ENCODE results near the gene SMYD3. TPM values are rescaled to one million over a fixed set of nuclear protein-coding genes. Genes with fewer than 3 reads are reported as not detected.

Gene SMYD3
- total and polyA plus RNA-seq, 9 donors, result 10.8 to 24.0 (median 13.7) TPM

DNA sequence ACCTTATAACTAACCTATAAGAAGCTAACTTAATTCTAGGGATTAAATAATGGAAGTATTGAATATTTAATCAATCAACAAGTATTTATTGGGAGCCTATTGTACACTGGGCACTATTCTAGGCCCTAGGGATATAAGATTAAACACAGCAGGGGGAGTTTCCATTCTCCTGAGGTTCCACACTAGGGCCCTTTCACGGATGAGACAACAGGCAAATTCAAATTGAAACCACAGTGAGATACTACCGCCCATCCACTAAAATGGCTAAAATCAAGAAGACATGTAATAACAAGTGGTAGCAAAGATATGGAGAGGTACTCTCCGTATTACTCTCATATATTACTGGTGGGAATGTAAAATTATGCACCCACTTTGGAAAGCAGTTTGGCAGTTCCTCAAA lies 677.9 kb downstream of the SMYD3 start:
- WGBS, 3 donors, result 93 to 95% (median 94%) methylated on average over 3 of the region's 3 CpGs
- TF ChIP-seq POLR2A (IDR thresholded peaks at IDR 0.05) (no peak), EP300 (IDR thresholded peaks at IDR 0.05) (no peak)
- TF ChIP-seq, protein P1, sequence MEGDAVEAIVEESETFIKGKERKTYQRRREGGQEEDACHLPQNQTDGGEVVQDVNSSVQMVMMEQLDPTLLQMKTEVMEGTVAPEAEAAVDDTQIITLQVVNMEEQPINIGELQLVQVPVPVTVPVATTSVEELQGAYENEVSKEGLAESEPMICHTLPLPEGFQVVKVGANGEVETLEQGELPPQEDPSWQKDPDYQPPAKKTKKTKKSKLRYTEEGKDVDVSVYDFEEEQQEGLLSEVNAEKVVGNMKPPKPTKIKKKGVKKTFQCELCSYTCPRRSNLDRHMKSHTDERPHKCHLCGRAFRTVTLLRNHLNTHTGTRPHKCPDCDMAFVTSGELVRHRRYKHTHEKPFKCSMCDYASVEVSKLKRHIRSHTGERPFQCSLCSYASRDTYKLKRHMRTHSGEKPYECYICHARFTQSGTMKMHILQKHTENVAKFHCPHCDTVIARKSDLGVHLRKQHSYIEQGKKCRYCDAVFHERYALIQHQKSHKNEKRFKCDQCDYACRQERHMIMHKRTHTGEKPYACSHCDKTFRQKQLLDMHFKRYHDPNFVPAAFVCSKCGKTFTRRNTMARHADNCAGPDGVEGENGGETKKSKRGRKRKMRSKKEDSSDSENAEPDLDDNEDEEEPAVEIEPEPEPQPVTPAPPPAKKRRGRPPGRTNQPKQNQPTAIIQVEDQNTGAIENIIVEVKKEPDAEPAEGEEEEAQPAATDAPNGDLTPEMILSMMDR (IDR thresholded peaks at IDR 0.05), result no peak

GRCh38 chr1:245827301-245827700 lies 679.8 kb downstream of the SMYD3 start:
- DNase-seq, result no peak
- Histone ChIP-seq H3K4me1 (ENCODE audit: insufficient read depth) (no peaks in the 10 kb centered on the region), H3K9me3 (peaks cover 0 to 3% of the 10 kb centered on the region in 2 donors), H3K27ac (no peak overlapping the region), H3K27me3 (no peaks in the 10 kb centered on the region), H3K4me3 (no peak overlapping the region), H3K36me3 (no peaks in the 10 kb centered on the region)
- 84 to 86% (median 85%) methylated on average over 10 of the region's 10 CpGs for WGBS, 3 donors
- intact Hi-C loops (cut with DNase I), result no loop called here
- TF ChIP-seq, protein P1 (IDR thresholded peaks at IDR 0.05), result no peak
- TF ChIP-seq POLR2A (IDR thresholded peaks at IDR 0.05), result no peak
- TF ChIP-seq EP300 (IDR thresholded peaks at IDR 0.05), result no peak

More for the DNA sequence above, 677.9 kb downstream of the SMYD3 start:
- Histone ChIP-seq H3K27me3 (no peaks in the 10 kb centered on the region), H3K4me1 (ENCODE audit: insufficient read depth) (no peaks in the 10 kb centered on the region), H3K27ac (no peak overlapping the region), H3K36me3 (no peaks in the 10 kb centered on the region), H3K9me3 (no peaks in the 10 kb centered on the region), H3K4me3 (no peak overlapping the region)
- intact Hi-C loops (cut with DNase I), result no loop called here
- no peak for DNase-seq

DNA sequence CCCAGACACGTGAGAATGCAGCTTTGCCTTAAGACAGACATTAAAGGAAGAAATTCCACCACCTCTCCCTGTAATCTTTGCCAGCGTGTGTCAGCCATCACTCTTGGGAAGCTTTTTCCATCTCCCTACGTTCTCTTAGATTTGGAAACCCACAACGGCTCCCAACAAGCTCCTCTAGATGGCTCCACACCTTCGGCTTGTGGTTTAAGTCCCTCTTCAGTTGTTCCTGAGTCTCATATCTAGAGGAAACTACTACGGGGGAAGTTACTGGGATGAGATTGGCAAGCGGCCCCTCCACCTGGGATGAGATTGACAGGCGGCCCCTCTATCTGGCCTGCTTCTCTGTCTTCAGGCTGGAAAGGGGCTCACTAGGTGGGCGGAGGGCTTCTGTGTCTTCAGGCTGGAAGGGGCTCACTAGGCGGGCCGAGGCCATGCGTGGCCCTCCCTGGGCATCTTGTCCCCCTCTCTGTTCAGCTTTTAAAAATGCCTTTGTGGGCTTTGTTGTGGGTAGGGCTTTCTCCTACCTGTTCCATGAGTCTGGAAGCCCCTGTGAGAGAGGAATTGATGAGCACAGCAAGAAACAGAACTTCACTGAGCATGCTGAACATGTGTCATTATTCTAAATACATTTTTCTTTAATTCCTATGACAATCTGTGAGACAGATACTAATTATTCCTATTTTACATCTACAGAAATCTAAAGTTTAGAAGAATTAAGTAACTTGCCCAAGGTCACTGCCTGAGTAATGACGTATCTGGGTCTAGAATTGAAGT lies 681.8 kb downstream of the SMYD3 start:
- TF ChIP-seq, protein P1 (IDR thresholded peaks at IDR 0.05), result no peak
- no peak for TF ChIP-seq POLR2A (IDR thresholded peaks at IDR 0.05)
- TF ChIP-seq EP300 (IDR thresholded peaks at IDR 0.05), result no peak
- Histone ChIP-seq H3K27ac (no peak overlapping the region), H3K9me3 (peaks cover 0 to 3% of the 10 kb centered on the region in 2 donors), H3K36me3 (no peaks in the 10 kb centered on the region), H3K4me3 (no peak overlapping the region), H3K4me1 (ENCODE audit: insufficient read depth) (no peaks in the 10 kb centered on the region), H3K27me3 (no peaks in the 10 kb centered on the region)
- WGBS, 3 donors, result 79 to 82% (median 82%) methylated on average over 13 of the region's 13 CpGs
- no peak for DNase-seq
- intact Hi-C loops (cut with DNase I), result no loop called here

DNA sequence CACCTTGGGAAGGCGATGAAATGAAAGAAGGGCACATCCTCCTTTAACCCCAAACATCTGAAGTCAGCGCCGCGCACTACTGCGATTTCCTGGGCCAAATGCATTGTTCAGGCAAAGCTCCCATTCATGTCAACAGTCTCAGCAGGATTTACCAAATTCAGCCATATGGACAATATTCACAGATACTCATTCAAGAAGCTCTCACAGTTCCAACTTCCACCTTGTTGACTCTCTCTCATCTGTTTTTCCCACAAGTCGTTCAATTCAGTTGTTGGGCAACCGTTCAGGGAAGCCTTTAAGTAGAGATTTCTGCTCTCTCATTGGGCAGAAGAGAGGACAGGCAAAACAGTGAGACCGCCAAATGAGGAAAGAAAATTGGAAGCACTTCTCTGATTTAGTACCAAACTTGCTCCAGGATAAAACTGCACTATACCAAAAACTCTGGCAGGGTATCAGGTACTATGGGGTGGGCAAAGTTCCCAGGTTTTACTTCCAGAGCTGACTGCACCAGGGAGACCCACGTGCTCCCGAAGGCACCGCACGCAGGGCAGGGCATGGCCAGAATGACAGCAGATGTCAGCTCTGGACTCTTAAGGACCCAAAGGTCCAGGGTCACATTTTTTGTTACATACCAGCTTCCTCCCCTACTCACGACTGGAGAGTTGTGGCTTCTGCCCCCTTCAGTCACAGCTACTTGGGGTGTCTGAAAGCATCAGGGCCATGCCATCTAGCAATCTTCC lies 683.5 kb downstream of the SMYD3 start:
- no peaks in the 10 kb centered on the region for H3K27me3 ChIP-seq
- H3K4me1 ChIP-seq (ENCODE audit: insufficient read depth), result no peaks in the 10 kb centered on the region
- H3K4me3 ChIP-seq, result no peak overlapping the region
- no peak overlapping the region for H3K27ac ChIP-seq
- H3K36me3 ChIP-seq, result no peaks in the 10 kb centered on the region
- TF ChIP-seq, protein P1 (IDR thresholded peaks at IDR 0.05), result no peak
- no peak for TF ChIP-seq EP300 (IDR thresholded peaks at IDR 0.05)
- no peak for TF ChIP-seq POLR2A (IDR thresholded peaks at IDR 0.05)
- intact Hi-C loops (cut with DNase I), result no loop called here
- 93 to 95% (median 93%) methylated on average over 13 of the region's 13 CpGs for WGBS, 3 donors
- peaks cover 0 to 3% of the 10 kb centered on the region in 2 donors for H3K9me3 ChIP-seq
- DNase-seq, result no peak
